ENCODE measurements around the gene CABYR.

The CABYR gene

DNA sequence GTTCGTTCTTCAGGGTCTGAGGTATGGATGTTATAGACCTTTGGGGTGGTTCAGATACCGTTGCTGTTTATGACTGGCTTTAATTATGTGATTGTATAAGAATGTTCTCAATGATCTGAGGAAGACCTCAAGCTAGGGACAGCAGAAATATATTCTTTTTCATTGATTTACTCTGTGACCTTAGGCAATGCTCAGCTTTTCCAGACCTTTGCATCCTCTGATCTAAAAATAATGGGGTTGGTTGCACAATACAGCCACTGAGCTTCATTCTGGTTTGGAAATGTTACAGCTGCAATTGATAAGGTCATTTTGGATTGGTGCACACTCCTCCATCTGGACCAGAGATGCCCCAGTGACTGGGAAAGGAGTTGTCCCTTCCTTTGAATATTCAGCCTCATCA lies 17.2 kb upstream of the CABYR start:
- no peak overlapping the region for H3K4me3 ChIP-seq (ENCODE audit: low read depth, low read length)
- H3K27me3 ChIP-seq (ENCODE audit: insufficient read depth, low read depth, severe bottlenecking) = no peaks in the 10 kb centered on the region
- no peak for DNase-seq
- no peaks in the 10 kb centered on the region for H3K9me3 ChIP-seq (ENCODE audit: severe bottlenecking)
- TF ChIP-seq, protein P1, sequence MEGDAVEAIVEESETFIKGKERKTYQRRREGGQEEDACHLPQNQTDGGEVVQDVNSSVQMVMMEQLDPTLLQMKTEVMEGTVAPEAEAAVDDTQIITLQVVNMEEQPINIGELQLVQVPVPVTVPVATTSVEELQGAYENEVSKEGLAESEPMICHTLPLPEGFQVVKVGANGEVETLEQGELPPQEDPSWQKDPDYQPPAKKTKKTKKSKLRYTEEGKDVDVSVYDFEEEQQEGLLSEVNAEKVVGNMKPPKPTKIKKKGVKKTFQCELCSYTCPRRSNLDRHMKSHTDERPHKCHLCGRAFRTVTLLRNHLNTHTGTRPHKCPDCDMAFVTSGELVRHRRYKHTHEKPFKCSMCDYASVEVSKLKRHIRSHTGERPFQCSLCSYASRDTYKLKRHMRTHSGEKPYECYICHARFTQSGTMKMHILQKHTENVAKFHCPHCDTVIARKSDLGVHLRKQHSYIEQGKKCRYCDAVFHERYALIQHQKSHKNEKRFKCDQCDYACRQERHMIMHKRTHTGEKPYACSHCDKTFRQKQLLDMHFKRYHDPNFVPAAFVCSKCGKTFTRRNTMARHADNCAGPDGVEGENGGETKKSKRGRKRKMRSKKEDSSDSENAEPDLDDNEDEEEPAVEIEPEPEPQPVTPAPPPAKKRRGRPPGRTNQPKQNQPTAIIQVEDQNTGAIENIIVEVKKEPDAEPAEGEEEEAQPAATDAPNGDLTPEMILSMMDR (IDR thresholded peaks at IDR 0.05; ENCODE audit: low read depth, low read length) = no peak
- H3K36me3 ChIP-seq = no peaks in the 10 kb centered on the region
- no peak overlapping the region for H3K27ac ChIP-seq

DNA sequence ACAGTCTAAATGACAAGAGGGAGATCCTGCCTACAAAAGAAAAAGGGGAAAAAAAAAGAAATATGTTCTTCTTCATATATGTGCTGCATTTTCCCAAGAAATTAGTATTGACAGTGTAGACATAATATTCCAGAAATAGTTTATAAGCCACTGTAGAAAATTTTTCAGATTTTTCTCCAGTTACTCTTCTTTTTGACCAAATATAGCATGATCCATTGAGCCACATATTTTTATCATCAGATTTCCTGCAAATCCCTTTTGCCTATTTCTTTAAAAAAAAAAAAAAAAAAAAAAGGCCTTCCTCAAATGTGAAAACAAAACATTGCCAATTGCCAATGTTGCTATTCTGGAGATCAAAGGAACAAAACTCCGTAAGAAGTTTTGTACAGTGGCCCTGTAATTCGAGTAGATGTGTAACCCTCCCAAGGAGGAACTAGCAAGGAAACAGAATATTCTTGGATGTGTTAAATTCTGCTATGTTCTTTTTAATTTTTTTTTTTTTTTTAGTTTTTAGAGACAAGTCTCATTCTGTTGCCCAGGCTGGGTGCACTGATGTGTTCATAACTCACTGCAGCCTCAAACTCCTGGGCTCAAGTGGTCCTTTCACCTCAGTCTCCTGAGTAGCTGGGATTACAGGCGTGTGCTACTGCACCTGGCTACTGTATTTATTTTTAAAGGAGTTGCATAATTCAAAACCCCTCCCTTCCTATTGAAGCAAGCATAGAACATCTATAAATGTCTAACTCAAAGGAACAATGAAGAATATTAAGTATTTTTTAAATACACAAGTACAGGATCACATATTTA lies 12.5 kb upstream of the CABYR start:
- Histone ChIP-seq H3K27ac (no peak overlapping the region), H3K4me3 (ENCODE audit: low read depth, low read length) (no peak overlapping the region), H3K36me3 (peaks cover 2% of the 10 kb centered on the region), H3K9me3 (ENCODE audit: severe bottlenecking) (no peaks in the 10 kb centered on the region), H3K27me3 (ENCODE audit: insufficient read depth, low read depth, severe bottlenecking) (no peaks in the 10 kb centered on the region)
- DNase-seq = no peak
- TF ChIP-seq, protein P1 (IDR thresholded peaks at IDR 0.05; ENCODE audit: low read depth, low read length) = no peak

DNA sequence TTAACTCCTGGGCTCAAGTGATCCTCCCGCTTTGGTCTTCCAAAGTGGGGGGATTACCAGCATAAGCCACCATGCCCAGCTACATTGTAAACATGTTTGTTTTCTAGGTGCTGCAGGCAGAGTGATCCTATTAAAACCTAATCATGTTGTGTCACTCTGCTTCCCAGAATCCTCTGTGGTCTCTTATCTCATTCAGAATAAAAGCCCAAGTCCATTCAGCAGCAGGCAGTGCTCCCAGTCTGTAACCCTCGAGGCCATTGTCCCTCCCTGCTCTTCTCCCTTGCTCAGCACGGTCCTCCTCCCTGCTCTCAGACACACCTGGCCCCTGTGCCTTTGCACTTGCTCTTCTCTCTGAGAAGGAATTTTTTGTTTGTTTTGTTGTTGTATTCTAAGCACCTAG lies 11.1 kb upstream of the CABYR start:
- no peak for DNase-seq
- TF ChIP-seq, protein P1 (IDR thresholded peaks at IDR 0.05; ENCODE audit: low read depth, low read length) = no peak

DNA sequence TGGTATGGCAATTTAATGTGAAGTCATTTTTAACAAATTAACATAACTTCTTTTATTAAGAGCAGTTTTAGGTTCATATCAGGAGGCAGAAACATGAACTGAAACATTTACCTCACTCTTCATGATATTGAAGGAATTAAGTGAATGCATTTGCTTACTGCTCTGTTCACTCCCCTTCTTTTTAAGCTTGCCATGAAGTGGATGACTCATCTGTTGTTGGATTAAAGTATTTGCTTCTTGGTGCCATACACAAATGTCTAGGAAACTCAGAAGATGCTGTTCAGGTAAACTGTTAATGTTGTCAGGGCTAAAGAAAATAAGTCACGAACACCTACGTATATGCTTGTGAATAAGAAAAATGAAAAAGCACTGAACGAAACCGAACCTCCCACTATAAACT lies 10.2 kb upstream of the CABYR start:
- Histone ChIP-seq H3K4me3 (ENCODE audit: low read depth, low read length) (no peak overlapping the region), H3K9me3 (ENCODE audit: severe bottlenecking) (no peaks in the 10 kb centered on the region), H3K36me3 (peaks cover 2% of the 10 kb centered on the region), H3K27ac (no peak overlapping the region), H3K27me3 (ENCODE audit: insufficient read depth, low read depth, severe bottlenecking) (no peaks in the 10 kb centered on the region)
- DNase-seq = no peak
- TF ChIP-seq, protein P1 (IDR thresholded peaks at IDR 0.05; ENCODE audit: low read depth, low read length) = no peak

More for the DNA sequence above, 11.1 kb upstream of the CABYR start:
- Histone ChIP-seq H3K27me3 (ENCODE audit: insufficient read depth, low read depth, severe bottlenecking) (no peaks in the 10 kb centered on the region), H3K4me3 (ENCODE audit: low read depth, low read length) (no peak overlapping the region), H3K27ac (no peak overlapping the region), H3K36me3 (peaks cover 2% of the 10 kb centered on the region), H3K9me3 (ENCODE audit: severe bottlenecking) (no peaks in the 10 kb centered on the region)

DNA sequence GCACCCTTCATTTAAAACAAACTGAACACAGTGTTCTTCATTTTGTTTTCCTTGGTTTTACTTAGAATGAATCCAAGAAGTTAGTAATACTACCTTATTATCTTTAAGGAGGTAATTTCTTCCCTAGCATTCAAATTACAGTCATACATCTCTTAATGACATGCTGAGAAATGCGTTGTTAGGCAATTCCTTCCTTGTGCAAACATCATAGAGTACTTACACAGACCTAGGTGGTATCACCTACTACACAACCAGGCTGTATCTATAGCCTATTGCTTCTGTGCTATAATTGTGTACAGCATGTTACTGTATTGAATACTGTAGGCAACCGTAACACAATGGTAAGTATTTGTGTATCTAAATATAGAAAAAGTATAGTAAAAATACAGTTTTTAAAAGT lies 8.4 kb upstream of the CABYR start:
- Histone ChIP-seq H3K27ac (no peak overlapping the region), H3K36me3 (peaks cover 2% of the 10 kb centered on the region), H3K27me3 (ENCODE audit: insufficient read depth, low read depth, severe bottlenecking) (no peaks in the 10 kb centered on the region), H3K4me3 (ENCODE audit: low read depth, low read length) (no peak overlapping the region), H3K9me3 (ENCODE audit: severe bottlenecking) (no peaks in the 10 kb centered on the region)
- no peak for DNase-seq
- TF ChIP-seq, protein P1 (IDR thresholded peaks at IDR 0.05; ENCODE audit: low read depth, low read length) = no peak

DNA sequence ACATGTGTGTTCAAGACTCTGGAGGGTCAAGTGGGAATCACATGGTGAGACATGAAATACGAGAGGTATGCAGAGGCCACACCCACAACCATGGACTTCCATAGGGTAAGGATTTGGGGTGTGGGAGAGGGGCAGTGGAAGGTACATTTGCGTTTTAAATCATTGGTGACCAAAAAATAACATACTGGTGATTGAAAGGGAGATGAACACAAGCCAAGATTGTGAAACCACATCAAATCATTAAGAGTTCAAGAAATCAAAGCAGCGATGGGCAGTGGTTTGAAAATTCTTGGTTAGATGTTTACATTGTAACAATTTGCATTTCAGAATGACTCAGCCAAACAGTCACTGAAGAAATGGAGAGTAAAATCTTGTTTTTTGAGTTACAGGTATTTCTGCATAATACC lies 1.9 kb upstream of the CABYR start:
- no peak for DNase-seq
- Histone ChIP-seq H3K27me3 (ENCODE audit: insufficient read depth, low read depth, severe bottlenecking) (no peaks in the 10 kb centered on the region), H3K27ac (no peak overlapping the region), H3K36me3 (no peaks in the 10 kb centered on the region; the same call in 1 of the 2 replicates), H3K9me3 (ENCODE audit: severe bottlenecking) (no peaks in the 10 kb centered on the region), H3K4me3 (ENCODE audit: low read depth, low read length) (no peak overlapping the region)
- TF ChIP-seq, protein P1 (IDR thresholded peaks at IDR 0.05; ENCODE audit: low read depth, low read length) = no peak

All from WERI-Rb-1 (cell line).